ENCODE results near the gene ERRFI1. TPM values are rescaled to one million over a fixed set of nuclear protein-coding genes. Genes with fewer than 3 reads are reported as not detected.
A peak's percentile ranks its signal among the peaks of the same experiment; 100 is the strongest.

Gene ERRFI1
- total RNA-seq, 2 donors from 2014 or later = 61.4 to 72.5 TPM

DNA sequence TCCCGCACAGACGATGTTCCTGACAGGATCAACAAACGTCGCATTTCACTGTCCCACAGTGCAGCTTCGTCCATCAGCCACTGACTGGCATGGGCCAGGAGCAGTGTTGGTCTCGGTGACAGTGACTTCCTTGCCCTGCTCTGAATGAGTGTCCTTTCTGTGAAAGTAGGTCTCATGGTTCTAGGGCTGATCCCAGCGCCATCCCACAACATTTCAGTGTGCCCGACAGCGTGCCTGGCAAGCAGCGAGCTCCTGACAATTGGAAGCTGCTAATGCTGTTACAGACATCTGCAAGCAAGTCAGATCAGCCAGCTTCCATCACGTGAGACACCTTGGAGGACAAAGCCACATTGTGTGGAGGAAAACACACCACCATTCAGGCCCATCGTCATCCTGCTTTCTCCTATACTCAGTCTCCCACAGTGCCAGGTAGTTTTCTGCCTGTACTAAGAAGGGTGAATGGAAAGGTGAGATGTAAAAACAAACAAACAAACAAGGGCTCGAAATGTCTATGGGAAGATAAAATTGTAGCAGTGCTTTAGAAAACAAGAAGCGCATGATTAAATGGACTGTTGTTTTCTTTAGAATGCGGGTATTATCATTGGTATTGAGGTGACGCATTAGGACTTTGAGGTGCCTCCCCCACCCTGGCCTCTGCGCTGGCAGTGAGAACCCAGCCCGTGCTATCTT, 21.9 kb downstream of the ERRFI1 start:
- no peaks in the 10 kb centered on the region for H3K27me3 Mint-ChIP-seq (ENCODE audit: insufficient read depth)
- 78 to 90% methylated on average over 14 to 18 of the region's 18 CpGs for WGBS, 2 experiments (ENCODE audit: insufficient coverage in 1 of 2, insufficient read length in 1 of 2)
- H3K36me3 Mint-ChIP-seq (ENCODE audit: low read depth) = peaks cover 10% of the 10 kb centered on the region
- H3K27ac Mint-ChIP-seq = peak overlapping the region; percentile 91
- H3K27me3 ChIP-seq (ENCODE audit: control insufficient read depth, insufficient read depth, low read length, poor library complexity, severe bottlenecking) = no peaks in the 10 kb centered on the region
- H3K27ac ChIP-seq (ENCODE audit: low read depth, low read length) = peak overlapping the region; percentile 14
- H3K36me3 ChIP-seq (ENCODE audit: control insufficient read depth, insufficient read depth, low read length) = peaks cover under 1% of the 10 kb centered on the region
- H3K4me3 Mint-ChIP-seq = peak overlapping the region; percentile 39
- H3K4me1 ChIP-seq (ENCODE audit: control insufficient read depth, insufficient read depth, low read length) = peaks cover 16% of the 10 kb centered on the region
- H3K9me3 ChIP-seq (ENCODE audit: control insufficient read depth, low read length) = no peaks in the 10 kb centered on the region
- H3K4me3 ChIP-seq (ENCODE audit: low read length) = no peak overlapping the region
- H3K4me1 Mint-ChIP-seq = peaks cover 44% of the 10 kb centered on the region
- DNase-seq = peak; percentile 69
- H3K9ac ChIP-seq (ENCODE audit: extremely low read depth, low read length, poor library complexity, severe bottlenecking) = peak overlapping the region; percentile 16
- TF ChIP-seq, protein P1, sequence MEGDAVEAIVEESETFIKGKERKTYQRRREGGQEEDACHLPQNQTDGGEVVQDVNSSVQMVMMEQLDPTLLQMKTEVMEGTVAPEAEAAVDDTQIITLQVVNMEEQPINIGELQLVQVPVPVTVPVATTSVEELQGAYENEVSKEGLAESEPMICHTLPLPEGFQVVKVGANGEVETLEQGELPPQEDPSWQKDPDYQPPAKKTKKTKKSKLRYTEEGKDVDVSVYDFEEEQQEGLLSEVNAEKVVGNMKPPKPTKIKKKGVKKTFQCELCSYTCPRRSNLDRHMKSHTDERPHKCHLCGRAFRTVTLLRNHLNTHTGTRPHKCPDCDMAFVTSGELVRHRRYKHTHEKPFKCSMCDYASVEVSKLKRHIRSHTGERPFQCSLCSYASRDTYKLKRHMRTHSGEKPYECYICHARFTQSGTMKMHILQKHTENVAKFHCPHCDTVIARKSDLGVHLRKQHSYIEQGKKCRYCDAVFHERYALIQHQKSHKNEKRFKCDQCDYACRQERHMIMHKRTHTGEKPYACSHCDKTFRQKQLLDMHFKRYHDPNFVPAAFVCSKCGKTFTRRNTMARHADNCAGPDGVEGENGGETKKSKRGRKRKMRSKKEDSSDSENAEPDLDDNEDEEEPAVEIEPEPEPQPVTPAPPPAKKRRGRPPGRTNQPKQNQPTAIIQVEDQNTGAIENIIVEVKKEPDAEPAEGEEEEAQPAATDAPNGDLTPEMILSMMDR (conservative IDR thresholded peaks at IDR 0.05) = no peak
- no peaks in the 10 kb centered on the region for H3K9me3 Mint-ChIP-seq

DNA sequence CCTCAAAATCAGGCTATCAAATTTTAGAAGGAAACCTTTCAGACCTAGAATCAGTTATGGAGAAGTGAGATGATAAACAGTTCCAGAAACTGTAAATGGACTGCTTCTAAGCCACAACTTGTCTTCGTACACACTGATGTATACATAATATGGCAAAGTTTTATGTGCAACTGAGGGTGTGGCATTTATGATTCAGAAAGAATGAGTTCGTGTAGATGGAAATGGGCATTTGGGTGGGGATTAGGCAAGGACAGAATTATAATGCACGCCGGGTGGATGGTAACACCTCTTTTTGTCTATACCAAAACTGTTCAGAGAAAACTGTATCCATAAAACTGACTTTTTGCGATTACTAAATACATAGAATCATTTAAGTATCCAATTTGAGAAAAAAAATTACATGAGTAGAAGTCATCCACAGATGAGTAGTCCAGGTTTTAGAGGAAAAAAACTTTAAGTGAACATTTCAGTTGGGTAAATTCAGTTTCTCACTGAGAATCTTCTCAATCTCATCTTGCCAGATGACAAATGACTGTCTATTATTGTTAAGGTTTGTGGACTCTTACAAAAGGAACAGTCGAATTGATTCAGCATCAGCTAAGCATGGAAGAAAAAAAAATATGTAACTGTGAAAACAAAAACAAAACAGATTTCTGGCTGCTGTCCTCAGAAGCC, 22.5 kb downstream of the ERRFI1 start:
- peaks cover 44% of the 10 kb centered on the region for H3K4me1 Mint-ChIP-seq
- H3K27me3 Mint-ChIP-seq (ENCODE audit: insufficient read depth) = no peaks in the 10 kb centered on the region
- Histone ChIP-seq H3K9me3 (ENCODE audit: control insufficient read depth, low read length) (no peaks in the 10 kb centered on the region), H3K4me3 (ENCODE audit: low read length) (no peak overlapping the region), H3K27ac (ENCODE audit: low read depth, low read length) (no peak overlapping the region), H3K9ac (ENCODE audit: extremely low read depth, low read length, poor library complexity, severe bottlenecking) (no peak overlapping the region), H3K36me3 (ENCODE audit: control insufficient read depth, insufficient read depth, low read length) (no peaks in the 10 kb centered on the region), H3K27me3 (ENCODE audit: control insufficient read depth, insufficient read depth, low read length, poor library complexity, severe bottlenecking) (no peaks in the 10 kb centered on the region), H3K4me1 (ENCODE audit: control insufficient read depth, insufficient read depth, low read length) (peaks cover 16% of the 10 kb centered on the region)
- H3K27ac Mint-ChIP-seq = peak overlapping the region; percentile 91
- peaks cover 6% of the 10 kb centered on the region for H3K36me3 Mint-ChIP-seq (ENCODE audit: low read depth)
- H3K9me3 Mint-ChIP-seq = no peaks in the 10 kb centered on the region
- DNase-seq = no peak
- TF ChIP-seq, protein P1 (conservative IDR thresholded peaks at IDR 0.05) = no peak
- WGBS, 2 experiments (ENCODE audit: insufficient coverage in 1 of 2, insufficient read length in 1 of 2) = 94 to 100% methylated on average over 3 to 6 of the region's 6 CpGs
- peak overlapping the region; percentile 10 for H3K4me3 Mint-ChIP-seq

DNA sequence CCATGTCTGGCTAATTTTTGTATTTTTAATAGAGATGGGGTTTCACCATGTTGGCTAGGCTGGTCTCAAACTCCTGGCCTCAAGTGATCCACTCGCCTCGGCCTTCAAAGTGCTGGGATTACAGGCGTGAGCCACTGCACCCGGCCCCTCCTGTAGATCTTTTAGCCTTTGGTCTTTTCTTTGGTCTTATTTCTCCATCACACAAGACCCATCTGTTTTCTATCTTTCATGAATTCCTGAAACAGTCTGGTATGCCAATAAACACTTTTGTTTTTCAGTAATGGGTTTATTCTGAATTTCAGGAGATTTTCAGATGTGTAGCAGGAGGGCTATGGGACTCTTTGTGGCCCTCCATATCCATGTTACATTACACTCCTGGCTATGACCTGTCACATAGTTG, 23.2 kb downstream of the ERRFI1 start:
- Histone ChIP-seq H3K4me3 (ENCODE audit: low read length) (no peak overlapping the region), H3K36me3 (ENCODE audit: control insufficient read depth, insufficient read depth, low read length) (no peaks in the 10 kb centered on the region), H3K9ac (ENCODE audit: extremely low read depth, low read length, poor library complexity, severe bottlenecking) (no peak overlapping the region), H3K27ac (ENCODE audit: low read depth, low read length) (no peak overlapping the region), H3K27me3 (ENCODE audit: control insufficient read depth, insufficient read depth, low read length, poor library complexity, severe bottlenecking) (no peaks in the 10 kb centered on the region), H3K9me3 (ENCODE audit: control insufficient read depth, low read length) (peaks cover 4% of the 10 kb centered on the region), H3K4me1 (ENCODE audit: control insufficient read depth, insufficient read depth, low read length) (peaks cover 16% of the 10 kb centered on the region)
- Mint-ChIP-seq H3K9me3 (peaks cover under 1% of the 10 kb centered on the region), H3K4me1 (peaks cover 44% of the 10 kb centered on the region), H3K27ac (peak overlapping the region; percentile 91), H3K36me3 (ENCODE audit: low read depth) (peaks cover 6% of the 10 kb centered on the region), H3K4me3 (no peak overlapping the region), H3K27me3 (ENCODE audit: insufficient read depth) (no peaks in the 10 kb centered on the region)
- DNase-seq = no peak
- TF ChIP-seq, protein P1 (conservative IDR thresholded peaks at IDR 0.05) = no peak
- WGBS, 2 experiments (ENCODE audit: insufficient coverage in 1 of 2, insufficient read length in 1 of 2) = 92 to 100% methylated on average over 4 of the region's 4 CpGs
